SH-SY5Y (cell line): ENCODE measurements around the gene AAR2.

Experiments
- GATA2 ChIP-seq: IDR thresholded peaks from 2 replicates; pipeline ENCODE4 v1.6.1; 2011; ENCODE audit warnings: mild to moderate bottlenecking, low read depth, low read length
- GATA3 ChIP-seq: IDR thresholded peaks from 2 replicates; pipeline ENCODE4 v1.6.1; 2011; ENCODE audit warnings: low read depth, mild to moderate bottlenecking, low read length, moderate library complexity

The AAR2 gene

GRCh38 chr20:36261389-36262105 lies 25.3 kb downstream of the AAR2 start:
- TF ChIP-seq GATA2 = no peak
- no peak for TF ChIP-seq GATA3

GRCh38 chr20:36262440-36262839 lies 26.2 kb downstream of the AAR2 start:
- no peak for TF ChIP-seq GATA2

- no peak for TF ChIP-seq GATA3
- TF ChIP-seq GATA2 = no peak
These were observed 28.4 kb downstream of the AAR2 start for GRCh38 chr20:36264426-36265246.

- no peak for TF ChIP-seq GATA3
- no peak for TF ChIP-seq GATA2
These were observed 29.9 kb downstream of the AAR2 start for GRCh38 chr20:36266189-36266588.

GRCh38 chr20:36267605-36268381 lies 31.5 kb downstream of the AAR2 start:
- TF ChIP-seq GATA3 = no peak
- no peak for TF ChIP-seq GATA2

GRCh38 chr20:36268440-36269342 lies 32.4 kb downstream of the AAR2 start:
- TF ChIP-seq GATA2 = no peak
- TF ChIP-seq GATA3 = no peak

GRCh38 chr20:36269507-36269906 lies 33.2 kb downstream of the AAR2 start:
- no peak for TF ChIP-seq GATA2

GRCh38 chr20:36270744-36271638 lies 34.7 kb downstream of the AAR2 start:
- TF ChIP-seq GATA2 (no peak), GATA3 (no peak)

- TF ChIP-seq GATA2 = no peak
- no peak for TF ChIP-seq GATA3
These were observed 35.6 kb downstream of the AAR2 start for GRCh38 chr20:36271639-36272546.

- TF ChIP-seq GATA2 (no peak), GATA3 (no peak)
These were observed 36.4 kb downstream of the AAR2 start for GRCh38 chr20:36272547-36273220.

- TF ChIP-seq GATA3 (no peak), GATA2 (no peak)
These were observed 37.3 kb downstream of the AAR2 start for GRCh38 chr20:36273414-36274180.
